WTC11 (cell line): ENCODE data around the gene PPP1R9A.

ENCODE experiments used
- CTCF ChIP-seq: fragments of 200-600 bp; IDR thresholded peaks from 2 replicates; pipeline ENCODE4 v1.8.0; 2022; ENCODE audit warnings: antibody characterized with exemption
- FOXK1 ChIP-seq: sonication (generic); formaldehyde crosslinking; IDR thresholded peaks from 2 replicates; pipeline ENCODE4 v1.8.0; 2022; ENCODE audit warnings: mild to moderate bottlenecking, moderate library complexity, missing genetic modification reagents
- NR3C1 ChIP-seq: sonication (generic); formaldehyde crosslinking; conservative IDR thresholded peaks from 2 replicates; pipeline ENCODE4 v1.8.1; 2023; ENCODE audit warnings: low read depth, mild to moderate bottlenecking, missing genetic modification reagents

GRCh38 chr7:94998266-94999068 lies 91.1 kb downstream of the PPP1R9A start:
- no peak for TF ChIP-seq CTCF
- no peak for TF ChIP-seq FOXK1 (CRISPR knock-in tag)
- no peak for TF ChIP-seq NR3C1 (CRISPR knock-in tag)
